Measurements from ENCODE around the gene EHD1.

EHD1 gene

DNA sequence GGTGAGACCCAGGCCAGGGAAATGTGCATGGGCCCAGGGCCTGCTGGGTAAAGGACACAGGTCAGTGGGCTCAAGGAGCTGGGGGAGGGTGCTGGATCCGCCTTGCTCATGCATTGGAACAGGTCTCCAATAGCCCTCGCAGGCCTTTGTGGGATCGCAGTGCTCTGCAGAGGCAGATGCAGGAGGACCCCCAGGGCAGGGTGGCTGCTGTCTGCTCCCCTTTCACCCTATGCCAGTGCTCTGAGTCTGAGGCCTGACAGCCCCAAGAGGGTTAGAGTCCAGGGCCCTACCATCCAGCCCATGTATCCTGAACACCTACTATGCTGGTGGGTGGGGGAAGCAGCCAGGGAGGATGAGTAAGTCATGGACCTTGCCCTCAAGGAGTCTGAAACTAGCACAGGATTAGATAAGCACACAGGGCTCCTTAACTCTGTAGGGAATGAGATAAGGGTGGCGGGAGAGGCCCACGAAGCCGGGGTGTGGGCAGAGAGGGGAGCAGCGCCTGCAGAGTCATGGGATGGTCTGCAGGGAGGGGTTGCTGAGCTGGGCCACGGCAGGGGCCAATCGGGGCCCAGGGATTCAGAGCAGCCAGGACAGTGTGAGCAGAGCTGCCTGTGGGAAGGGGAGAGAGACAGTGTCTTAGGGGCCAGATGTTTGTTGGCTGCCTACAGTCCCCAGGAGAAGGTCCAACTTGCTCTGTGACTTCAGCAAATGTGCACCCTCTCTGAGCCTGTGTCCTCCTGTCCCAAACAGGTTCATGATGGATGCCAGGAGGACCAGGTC is 10.5 kb upstream of the EHD1 start:
- DNase-seq, result no peak

DNA sequence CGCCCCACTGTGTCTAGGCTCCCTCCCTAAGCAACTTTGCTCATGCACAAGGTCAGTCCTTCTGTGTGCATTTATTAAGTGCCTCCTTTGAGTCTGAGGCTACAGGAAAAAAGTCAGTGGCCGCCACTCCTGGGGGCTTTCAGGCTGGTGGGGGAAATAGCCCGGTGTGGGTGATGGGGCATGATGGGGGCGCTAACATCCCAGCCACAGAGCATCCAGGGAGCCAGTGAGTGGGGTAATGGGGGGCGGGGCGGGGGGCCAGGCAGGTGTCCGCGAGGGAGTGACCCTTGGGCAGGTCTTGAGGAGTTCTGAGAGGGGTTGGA is 9.9 kb upstream of the EHD1 start:
- no peak for DNase-seq

DNA sequence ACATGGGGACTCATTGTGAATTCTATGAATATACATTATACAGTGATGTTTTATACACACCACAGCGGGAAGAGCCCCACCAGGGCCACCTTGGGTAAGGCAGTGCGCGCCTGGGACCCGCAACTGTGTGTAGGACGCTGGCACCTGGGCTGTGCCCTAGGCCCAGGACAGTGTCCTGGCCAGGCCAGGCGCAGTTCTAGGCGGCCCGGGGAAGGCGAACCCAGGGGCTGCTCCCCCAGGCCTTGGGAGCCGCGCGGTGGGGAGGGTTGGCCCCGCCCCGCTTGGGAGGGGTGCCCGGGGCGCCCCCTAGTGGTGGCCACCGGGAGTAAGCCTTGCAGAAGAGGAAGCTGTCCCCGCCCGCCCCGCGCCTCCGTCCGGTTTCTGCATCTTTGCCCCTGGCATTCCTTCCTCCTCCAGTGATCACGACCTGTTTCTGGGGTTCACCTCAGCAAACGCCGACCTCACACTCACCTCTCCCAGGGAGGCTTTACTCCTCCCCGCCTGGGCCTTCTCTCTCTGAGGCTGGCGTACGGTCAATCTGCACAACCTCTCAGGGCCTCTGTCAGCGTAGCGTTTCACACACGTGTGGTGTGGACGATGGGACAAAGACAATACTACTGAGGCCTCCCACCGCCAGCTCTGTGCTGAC is 9.5 kb upstream of the EHD1 start:
- peak; percentile 89 to 90 for DNase-seq

DNA sequence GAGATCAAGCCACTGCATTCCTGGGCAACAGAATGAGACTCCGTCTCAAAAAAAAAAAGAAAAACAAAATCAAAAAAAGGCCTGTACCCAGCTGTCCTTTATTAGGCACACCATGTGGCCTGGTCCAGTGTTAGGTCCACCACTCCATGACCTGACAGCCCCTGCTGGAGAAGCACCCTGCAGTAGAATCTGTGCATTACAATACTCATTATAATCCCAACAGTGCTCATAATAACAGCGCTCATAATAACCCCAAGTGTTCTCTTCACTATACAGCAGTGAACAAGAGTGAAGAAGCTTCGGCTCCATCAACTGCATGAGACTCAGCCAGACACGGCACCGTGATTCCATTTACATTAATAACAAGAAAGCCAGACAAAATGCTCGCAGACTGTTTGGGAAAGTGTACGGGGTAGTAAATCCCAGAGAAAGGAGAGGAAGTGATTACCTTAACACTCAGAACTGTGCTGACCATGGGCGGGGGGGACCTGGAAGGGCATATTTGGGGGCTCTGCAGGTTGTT is 8.9 kb upstream of the EHD1 start:
- DNase-seq, result no peak

DNA sequence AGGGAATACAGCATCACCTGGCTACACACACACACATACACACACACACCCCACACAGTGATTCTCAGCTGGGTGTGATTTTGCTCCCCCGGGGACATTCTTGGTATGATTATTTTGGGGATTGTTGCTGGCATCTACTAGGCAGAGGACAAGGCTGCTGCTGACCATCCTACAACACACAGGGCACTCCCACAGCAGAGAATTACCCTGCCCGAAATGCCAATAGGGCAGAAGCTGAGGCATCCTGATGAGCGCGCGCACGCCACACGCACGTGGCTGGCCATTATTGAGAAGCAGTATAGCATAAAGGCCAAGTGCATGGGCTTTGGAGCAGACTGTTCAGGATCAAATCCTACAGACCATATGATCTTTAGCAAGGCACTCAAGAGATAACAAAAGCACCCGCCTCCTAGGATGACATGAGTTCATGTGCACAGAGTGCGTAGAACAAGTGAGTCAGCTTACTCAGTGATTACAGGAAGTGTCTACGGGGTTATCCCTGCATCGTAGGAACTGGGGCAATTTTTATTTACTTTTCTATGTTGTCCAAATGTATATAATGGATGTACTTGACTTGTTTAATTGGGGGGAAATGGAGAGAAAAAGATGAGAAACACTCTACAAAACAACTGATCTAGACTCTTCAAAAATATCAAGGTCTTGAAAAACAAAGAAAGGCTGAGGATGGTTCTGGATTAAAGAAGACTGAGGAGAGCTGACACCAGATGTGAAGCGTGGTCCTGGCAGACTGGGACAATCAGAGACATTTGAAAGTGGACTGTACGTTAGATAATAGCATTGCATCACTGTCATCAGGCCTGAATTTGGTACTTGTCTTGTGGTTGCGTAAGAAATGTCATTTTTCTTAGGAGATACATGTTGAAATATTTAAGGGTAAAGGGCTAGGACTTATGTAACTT is 7.2 kb upstream of the EHD1 start:
- DNase-seq, result peak in 1 of 2 donors; percentile 46

DNA sequence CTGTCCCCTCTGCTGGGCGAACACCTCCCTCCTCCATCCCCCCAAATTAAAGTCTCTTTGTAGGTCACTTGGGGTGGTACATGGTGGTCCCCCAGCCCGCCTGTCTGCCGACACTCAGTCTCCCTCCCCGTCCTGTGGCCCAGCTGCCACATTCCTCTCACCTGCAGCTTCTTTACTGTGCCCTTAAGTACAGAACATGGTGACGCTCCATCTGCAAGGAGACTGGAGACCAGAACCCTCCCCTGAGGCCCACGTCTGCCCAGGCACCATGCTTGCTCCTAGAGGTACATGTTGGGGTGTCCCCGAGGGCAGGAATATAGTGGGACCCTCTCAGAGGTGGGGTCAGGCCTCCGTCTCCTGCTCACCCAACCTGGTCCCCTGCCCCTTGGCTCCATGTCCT is 5.6 kb upstream of the EHD1 start:
- no peak for DNase-seq

DNA sequence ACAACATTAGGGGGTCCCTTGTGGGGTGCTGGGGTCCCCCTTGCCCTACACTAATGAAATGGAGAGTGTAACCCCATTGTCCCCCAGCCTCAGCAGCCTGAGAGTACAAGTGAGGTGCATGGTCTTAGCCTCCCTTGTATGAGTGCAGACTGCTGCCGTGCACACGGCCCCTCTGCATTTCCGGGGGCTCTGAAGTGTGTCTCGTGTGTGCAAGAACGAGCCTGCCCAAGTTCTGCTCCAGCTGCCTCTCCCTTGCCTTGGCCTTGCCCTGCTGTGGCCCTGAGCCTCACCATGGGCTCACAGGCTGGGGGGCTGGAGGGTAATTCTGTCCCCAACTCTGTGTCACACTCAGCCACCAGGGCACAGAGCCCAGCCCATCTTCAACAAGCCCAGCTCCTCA is 5.2 kb upstream of the EHD1 start:
- no peak for DNase-seq

DNA sequence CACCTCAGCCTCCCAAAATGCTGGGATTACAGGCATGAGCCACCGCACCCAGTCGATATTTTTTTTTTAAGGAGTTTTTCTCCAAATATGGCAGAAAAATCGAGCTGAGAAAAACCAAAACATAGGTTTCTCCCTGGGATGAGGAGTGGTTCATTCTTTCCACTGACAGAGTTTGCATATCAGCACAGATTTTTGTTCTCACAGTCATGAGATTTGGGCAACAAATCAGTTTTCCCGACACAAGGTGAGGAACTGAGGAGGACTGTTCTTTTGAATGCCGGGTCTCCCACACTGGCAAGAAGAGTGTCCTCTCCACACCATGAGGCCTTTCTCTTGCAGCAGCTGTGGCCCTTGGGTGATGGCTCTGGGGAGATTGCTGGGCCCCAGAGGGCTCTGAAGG is 3.8 kb upstream of the EHD1 start:
- DNase-seq, result no peak

DNA sequence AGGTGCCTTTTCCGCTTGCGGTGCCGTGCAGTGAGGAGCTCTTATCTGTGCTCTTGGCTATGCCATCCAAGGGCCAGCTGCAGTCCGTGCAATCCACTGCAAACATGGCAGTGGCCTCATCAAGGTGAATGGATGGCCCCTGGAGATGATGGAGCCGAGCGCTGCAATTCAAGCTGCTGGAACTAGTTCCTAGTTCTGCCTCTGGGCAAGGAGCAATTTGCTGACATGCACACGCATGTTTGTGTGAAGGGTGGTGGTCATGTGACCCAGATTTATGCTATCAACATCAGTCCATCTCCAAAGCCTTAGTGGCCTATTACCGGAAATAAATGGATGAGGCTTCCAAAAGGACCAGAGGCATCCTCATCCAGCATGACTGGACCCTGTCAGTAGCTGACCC is 3.1 kb upstream of the EHD1 start:
- DNase-seq, result no peak

DNA sequence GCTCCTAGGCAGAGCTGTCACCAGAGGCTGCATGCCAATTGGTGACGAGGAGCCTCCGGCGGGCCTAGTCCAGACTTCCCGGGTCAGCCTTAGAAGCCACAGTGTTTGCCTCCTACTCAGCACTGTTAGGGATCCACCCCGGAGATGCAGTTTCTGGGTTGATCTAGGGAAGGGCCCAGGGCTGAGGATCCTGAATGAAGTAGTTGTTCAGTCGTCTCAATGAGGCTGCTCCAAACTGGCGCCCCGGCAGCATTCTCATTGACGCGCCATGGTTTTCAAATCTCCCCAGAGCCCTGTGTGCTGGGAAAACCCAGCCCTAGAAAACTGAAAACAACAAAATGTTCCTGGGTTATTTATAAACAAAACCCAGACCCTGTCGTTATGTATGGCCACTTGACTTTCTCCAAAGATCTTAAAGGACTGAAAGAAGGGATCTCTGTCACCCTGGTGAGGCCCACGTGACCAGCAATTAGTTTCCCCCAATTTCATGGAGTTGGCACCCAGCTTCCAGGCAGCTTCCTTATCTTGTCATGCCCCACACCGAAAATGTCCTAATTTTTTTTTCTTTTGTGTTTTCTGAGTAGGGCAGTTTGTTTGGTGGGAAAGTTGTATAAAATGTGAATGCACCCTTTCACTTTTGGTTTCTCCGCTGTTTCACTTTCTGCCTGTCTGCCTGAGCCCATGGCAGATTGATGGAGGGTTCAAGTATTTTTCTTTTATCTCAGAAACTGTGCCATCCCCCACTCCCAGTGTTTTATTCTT is 2.0 kb upstream of the EHD1 start:
- DNase-seq, result no peak

DNA sequence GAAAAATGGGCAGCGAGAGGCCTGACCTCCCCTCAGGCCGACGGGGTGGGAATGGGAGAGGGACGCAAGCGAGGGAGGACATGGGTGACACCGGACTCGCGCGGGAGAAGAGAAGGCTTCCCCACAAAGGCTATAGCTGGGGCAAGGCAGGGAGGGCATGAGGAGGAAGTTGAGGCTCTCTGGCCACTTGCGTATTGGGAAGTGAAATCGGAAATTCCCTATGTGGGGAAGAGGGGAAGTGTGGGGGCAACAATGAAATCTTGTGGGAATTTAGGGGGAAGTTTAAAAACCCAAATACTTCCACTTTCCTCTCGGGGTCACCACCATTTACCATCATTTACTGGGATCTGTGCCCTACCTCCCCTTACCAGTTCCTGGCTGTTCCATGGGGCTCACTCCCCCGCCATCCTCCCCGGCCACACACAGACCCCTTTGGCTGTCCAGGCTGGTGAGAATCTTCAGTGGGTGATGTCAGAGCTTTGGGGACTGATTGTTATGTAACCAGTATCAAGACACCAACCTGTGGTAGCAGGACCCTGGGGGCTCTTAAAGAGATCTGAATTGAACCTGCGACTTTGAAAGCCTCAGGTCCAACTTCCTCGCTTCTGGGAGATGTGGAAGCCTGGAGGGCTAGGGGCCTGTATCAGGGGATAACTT is 951 bp upstream of the EHD1 start:
- DNase-seq, result no peak

DNA sequence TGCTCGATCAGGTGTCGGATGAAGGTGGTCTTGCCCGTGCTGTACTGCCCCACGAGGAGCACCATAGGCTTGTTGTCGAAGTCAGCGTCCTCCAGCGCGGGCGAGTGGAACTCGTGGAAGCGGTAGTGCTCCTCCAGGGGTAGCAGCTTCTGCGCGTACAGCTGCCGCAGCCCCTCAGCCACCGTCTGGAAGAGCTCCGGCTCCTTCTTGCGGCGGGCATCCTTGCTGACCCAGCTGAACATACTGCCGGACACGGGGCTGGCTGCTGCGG is 263 bp downstream of the EHD1 start:
- DNase-seq, result no peak

DNA sequence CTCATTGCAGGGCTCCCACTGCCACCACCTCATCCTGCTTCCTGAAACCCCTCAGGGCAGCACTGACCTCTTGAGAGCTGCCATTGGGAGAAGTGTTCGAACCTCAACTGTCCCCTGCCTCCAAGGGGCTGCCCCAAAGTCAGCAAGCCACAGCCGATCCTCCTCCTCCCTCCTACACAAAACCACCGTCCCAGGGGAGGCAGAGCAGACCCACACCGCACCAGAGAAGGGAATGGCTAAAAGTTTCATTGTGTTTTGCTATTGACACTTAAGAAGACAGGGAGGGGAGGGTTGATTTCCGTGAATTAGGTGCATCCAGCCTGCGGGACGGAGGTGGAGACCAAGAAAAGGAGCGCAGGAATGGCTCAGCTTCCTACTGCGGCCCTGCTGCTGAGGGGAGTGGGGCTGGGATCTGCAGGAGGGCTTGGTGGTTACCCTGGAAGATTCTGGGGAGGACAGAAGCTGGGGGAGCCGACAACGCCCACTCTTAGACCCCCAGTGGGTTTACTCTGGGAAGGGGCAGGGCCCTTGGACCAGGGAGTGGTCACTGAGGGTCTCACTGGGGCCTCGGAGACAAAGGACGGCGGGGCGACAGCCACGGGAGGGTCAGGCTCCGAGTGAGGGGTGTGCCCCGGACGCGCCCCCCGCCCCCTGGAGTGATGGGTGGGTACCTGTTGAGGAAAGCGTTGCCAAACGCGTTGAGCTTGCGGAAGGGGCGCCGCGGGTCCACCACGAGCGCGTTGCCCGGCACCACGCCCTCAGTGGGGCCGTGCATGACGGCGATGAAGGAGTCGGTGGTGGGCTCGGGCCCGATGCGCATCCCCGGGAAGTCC is 815 bp downstream of the EHD1 start:
- peak; percentile 50 to 52 for DNase-seq

DNA sequence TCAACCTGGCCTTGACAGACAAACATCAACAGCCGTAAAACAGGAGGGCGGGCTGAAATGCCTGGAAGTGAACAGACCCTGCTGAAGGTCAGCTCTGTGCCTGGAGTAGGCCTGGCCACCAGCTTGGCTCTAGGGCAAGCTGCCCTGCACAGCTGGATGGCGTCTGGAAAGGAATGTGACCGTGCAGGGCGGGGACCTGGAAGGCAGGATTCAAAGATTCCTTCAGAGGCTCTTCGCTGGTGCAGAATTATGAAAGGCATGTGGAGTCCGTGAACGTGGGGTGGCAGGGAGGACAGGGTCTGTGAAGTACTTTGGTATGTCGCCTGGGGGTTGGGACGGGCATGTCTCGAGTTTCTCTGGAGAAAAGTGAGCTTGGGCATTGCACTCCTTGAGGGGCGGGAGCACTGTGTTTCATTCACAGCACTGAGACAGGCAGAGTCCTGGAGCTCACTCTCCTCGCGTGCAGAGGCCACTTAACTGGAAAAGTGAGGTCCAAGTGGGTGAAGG is 1.5 kb downstream of the EHD1 start:
- DNase-seq, result no peak

DNA sequence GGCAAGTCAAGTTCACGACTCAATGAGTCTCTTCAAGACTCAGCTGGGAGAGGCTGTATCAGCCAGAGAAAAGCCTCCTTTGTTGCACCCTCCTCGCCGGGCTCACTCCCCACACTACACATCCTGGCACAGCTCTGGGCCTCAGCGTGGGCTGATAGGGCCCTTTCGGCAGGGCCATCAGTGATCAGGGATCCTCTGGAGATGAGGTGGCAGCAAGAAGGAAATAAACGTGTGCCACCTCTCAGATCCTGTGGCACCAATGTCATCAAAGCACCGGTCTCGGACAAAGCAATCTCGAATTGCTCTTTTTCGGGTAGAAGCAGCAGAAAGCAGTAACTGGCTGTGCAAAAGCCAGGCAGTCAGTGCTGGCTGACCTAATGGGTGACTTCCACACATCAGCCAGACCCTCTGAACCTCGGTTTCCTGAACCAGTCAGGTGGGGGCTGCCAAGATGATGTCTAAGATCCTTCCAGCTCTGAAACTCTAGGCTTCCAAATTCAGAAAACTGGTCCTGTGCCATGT is 2.1 kb downstream of the EHD1 start:
- peak; percentile 53 to 66 for DNase-seq

DNA sequence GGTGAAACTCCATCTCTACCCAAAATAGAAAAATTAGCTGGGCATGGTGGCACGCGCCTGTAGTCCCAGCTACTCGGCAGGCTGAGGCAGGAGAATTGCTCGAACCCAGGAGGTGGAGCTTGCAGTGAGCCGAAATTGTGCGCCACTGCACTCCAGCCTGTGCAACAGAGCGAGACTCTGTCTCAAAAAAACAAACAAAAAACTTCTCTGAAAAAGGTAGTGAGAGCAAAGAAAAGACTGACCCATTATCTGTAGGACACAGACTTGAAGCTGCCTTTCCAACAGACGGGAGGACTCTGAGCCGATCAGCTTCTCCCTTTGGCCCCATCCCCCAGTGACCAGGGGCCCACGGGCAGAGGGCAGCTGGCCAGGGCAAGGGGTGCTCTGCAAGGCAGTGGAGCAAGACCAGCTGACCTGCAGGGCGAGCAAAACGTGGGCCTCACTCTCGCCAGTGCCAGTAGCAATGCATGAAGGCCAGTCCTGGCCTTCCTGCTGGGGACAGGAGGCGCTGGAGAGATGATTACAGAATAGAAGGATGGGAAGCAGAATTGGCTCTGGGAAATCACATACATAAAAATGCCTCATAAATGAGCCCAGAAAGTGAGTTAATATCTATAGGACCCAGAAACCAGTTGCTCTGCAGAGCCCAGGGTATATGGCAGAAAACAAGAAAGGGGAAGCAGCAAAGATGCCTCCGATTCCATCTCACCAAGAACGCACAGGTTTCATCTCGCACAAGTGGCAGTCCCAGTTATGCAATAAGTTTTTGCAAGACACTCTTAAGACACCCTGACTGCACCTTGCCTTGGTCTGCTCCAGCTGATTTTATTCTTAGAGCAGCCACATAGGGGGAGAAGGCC is 2.8 kb downstream of the EHD1 start:
- no peak for DNase-seq

DNA sequence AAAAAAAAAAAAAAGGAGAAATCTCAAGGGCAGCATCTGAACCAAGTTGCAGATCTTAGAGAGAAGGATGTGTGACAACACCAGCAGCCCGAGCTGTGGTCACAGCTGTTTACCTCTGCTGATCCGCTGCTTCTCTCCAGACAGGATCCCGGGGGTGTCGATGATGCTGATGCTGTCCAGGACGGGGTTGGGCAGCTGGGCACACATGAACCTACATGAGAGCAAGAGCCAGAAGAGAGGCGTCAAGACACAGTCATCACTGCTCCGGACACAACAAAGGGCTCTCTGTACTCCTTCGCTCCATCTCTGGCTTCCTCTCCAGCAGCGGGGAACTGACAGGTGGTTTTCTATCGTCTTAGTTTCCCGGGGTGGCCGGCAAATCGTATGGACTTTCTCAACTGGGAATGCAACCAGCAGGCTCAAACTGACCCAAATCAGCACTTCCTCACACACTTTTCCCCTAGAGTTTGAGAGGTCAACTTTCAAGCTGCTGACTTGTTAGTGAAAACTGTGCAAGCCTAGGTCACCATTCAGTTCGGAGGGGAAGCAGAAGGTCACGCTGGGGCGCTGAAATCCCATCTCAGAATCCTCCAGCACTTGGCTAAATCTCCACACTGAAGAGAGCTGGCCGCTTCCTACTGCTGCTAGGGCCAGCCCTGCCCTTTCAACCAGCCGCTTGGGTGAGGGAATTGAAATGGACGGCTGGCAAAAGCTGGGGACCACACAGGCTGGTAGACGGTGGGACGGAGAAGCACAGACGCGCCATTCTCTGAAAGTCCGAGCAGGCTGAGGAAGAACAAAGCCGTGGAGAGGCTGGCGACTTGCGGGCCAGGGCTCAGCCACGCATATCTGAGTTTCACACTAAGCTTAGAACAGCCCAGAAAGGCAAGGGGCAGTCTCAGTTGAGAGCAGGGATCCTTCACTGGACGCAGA is 3.8 kb downstream of the EHD1 start:
- DNase-seq, result no peak

DNA sequence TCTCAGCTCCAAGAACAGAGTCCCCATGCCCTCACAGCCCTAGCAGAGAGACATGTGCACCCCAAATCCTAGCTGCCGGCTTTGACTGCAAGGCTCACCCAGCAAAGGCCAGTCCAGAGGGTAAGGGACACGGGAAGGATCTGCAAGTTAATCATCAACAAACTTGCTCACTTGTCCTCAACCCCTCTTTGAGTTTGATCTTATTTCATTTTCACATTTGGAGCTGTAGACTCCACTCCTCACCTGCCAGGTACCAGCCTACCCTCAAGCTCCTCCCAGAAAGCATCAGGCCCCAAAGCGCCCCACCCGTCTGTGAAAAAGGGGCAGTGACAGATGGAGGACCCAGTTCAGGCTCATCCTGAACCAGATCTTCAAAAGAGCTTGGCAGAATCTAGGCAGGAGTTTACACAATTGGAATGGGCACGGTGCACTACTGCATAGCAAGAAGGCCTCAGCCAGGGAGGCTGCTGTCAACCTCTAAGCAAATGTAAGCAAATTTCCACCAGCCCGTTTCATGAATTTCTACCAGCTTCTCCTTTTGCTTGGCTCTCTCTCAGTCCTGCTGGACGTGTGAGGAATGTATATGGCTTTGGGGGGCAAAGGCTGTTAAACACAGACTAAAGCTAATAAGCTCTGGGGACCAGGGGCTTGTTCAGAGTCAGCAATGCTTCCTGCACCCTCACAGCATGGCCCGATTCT is 5.5 kb downstream of the EHD1 start:
- DNase-seq, result no peak
